GM19238 (cell line): ENCODE measurements around the gene ISG15.
A peak's percentile ranks its signal among the peaks of the same experiment; 100 is the strongest.
"Not testable (repeated sequence)": the region's sequence is repeated elsewhere in the genome, so short reads cannot be mapped to it uniquely, and the experiment has no call there.

Source experiments
- DNase-seq: peaks from one replicate; pipeline ENCODE4 v3.0.0; 2011; ENCODE audit warnings: low spot score; ENCODE audit not compliant: insufficient read length

The ISG15 gene

DNA sequence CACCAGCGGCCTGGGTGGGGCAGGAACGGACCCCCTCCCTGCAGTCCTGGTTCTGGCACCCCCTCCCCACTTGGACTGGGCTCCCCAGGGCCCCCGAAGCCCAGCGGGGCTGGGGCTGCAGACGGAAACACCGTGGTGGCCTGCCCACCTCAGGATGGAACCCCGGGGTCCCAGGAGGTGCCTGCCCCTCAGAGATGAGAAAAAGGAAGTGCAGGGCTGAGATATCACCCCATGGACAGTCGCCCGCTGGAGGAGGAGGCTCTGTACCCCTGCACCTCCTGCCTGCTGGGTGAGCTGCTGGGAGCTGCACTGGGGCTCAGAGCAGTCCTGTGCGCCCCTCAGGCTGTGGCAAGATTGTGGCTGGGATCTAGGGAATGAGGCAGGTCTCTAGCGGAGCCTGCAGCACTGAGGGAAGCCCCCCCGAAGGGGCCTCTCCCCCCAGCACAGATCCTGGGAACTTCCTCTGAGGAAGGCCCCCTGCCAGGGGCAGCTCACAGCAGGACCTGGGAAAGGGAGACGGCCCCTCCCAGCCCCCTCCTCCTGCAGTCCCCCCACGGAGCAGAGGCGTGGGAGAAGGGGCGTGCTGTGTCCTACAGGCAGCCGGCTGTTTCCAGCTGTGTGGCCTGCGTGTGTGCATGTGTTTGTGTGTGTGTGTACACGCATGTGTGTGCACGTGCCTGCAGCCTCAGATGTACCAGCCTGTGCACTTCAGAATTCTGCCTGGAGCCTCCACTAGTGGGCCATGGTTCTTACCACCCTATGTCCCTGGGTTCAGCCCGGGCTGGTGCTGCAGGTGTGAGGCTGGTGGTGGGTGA is 13.5 kb downstream of the ISG15 start:
- DNase-seq = no peak

DNA sequence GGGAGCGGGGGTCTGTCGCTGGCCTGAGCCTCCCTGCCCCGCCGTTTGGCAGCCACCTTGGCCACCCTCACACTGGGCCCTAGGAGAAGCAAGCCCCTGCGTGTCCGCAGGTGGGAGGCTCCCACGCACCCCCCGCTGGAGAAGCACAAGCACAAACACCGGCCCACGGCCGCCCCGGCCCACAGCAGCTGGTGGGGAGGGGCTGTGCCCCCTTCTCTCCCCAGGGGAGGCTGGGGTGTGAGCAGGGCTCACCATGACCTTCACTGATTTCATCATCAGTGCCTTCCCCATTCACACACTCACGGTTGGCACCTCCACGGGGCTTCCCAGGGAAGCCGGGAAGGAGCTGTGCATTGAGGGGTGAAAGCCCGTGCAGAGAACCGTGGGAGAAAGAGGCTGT is 14.5 kb downstream of the ISG15 start:
- DNase-seq = no peak

DNA sequence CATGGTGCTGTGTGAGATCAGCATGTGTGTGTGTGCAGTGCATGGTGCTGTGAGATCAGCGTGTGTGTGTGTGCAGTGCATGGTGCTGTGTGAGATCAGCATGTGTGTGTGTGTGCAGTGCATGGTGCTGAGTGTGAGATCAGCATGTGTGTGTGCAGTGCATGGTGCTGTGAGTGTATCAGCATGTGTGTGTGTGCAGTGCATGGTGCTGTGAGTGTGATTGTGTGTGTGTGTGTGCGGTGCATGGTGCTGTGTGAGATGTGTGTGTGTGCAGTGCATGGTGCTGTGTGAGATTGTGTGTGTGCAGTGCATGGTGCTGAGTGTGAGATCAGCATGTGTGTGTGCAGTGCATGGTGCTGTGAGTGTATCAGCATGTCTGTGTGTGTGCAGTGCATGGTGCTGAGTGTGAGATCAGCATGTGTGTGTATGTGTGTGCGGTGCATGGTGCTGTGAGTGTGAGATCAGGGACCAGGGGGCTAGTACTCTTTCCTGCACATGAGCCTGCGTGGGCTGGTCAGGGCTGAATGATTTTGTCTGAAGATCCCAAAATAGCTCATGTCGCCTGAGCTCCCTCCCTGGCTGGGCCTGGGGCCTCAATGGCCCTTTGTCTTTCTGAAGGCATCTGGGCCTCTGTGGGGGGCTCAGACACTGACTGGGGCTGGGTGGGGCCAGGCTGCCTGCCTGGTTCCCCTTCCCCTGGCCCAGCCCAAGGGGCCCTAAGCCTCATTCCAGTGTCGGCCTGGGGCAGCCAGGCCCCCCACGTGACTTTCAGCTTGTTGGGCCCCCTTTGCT is 17.8 kb downstream of the ISG15 start:
- DNase-seq = not testable (repeated sequence)

DNA sequence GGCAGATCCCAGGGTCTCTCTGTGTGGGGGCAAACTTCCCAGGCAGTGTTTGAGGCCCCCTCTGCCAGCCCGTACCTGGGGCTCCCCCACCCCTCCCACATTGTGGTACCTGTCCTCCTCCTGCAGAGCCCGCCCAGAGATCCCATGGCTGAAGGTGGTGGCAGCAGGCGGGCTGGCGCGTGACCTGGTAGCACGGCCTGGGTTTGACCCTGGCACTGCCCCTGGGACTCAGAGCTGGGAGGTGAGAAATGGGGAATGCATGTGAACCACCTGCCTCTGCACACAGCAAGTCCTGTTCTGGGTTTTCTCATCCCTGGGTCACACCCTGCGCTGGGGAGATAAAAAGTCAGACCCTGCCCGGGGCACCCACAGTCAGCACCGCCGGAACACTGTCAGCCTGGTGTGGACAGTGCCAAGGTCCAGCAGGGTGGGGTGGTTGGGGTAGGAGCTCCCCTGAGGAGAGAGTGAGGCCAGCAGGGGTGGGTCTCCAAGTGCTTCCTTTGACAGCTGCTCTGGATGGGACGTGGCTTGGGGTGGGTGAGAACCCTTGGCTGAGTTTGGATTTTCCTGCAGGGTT is 18.4 kb downstream of the ISG15 start:
- DNase-seq = no peak

DNA sequence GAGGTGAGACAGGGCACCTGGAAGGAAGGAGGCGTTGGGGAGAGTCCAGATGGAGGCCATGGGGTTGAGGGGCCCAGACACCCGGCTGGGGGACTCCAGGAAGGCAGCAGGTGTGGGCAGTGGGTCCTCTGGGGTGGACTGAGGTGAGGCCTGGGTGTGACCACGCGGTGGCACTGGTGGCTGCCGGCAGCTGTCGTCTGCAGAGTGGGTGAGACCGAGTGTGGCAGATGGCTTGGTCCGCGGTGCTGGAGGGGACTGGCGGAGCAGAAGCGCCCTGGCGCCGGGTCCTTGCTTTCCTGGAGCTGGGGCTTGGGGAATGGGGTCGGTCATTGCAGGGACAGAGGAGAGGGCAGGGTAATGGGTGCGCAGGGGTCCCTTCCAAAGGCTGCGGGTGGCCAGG is 19.1 kb downstream of the ISG15 start:
- no peak for DNase-seq

DNA sequence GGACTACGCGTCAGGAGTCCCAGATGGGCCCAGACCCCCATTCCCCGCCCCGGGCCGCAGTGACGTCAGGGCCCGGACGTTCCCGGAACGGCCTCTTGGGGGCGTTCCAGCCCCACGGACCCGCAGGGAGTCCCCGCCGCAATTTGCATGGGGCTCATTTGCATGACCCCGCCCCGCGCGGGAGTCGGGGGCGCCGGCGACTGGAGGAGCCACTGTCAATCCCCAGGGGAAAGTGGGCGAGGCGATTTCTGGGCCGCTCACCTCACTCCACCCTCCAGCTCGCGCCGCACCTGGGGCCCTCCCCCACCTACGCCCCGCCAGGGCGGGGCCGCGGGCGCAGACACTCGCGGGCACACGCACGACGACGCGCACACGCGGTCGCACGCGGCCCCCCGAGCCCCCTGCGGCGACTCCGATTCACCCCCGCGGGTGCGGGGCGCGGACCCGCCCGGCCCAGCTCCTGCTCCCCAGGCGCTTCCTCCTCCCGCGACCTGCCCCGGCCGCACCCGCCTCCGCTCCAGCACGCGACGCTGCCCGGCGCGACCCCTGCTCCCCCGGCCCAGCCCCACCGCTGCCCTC is 19.8 kb downstream of the ISG15 start:
- DNase-seq = peak; percentile 99

DNA sequence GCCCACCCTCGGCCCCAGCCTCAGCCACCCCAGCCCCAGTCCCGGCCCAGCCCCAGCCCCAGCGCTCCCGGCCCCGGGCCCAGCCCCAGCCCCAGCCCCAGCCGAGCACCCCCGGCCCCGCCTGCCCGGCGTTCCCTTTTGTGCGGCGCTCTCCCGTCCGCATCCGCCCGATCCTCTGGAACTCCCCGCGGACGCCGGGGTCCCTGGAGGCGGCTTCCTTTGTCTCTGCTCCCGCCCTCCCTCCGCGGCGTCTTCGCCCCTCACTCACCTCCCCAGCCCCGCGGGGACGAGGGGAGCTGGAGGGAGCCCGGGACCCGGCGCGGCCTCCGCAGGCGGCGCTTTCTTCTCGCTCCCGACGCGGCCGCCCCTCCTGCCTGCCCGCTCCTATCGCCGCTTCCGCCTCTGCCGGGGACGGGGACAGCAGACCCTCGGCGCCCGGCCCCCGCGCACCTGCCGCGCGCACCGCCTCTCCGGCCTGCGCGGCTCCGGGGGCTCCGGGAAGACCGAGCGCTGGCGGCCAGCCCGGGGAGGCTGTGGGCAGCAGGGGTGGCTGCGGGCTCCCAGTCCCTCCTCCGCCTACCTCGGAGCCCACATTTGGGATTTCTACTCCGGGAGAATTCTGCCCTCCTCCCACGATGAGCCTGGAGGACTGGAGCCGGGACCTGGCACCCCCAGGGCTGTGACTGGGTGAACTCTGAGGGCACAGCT is 20.6 kb downstream of the ISG15 start:
- DNase-seq = no peak

DNA sequence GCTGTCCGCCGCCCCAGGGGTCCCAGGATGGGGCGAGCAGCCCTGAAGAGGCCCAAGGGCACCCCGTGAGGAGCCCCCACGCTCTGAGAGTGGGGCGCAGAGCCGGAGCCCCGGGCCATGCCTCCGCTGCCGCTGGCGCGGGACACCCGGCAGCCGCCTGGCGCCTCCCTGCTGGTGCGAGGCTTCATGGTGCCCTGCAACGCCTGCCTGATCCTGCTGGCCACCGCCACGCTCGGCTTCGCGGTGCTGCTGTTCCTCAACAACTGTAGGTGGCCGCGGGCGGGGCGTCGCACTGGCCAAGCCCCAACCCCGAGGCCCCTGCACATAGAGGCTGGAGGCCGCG is 21.1 kb downstream of the ISG15 start:
- DNase-seq = no peak

DNA sequence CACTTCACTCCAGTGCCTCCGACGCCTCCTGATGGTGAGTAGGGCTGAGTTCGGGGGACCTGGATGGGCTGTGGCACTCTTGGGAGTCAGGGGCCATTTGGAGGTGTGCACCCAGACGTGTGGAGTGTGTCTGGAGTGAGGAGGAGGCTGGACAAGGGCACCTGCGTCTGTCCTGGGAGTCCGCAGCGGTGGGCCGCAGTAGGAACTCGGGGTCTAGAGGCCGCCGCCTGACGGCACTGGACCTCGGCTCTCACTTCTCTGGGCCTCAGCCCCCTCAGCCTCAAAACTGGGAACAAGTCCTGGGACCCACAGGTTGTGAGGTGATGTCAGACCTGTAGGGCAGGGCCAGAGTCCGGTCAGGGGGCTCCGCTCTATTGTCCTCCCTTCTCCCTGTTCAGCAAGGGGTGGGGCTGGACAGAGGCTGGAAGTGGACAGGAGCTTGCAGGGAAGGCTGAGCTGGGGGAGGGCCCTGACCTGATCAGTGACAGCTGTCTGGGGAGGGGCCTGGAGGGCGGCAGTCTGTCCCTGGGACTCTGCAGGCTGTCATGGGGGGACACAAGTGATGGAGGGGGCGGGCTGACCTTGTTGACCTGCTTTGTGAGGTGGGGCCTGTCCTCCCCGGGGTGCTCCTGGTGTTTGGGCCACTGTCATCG is 22.1 kb downstream of the ISG15 start:
- DNase-seq = no peak

DNA sequence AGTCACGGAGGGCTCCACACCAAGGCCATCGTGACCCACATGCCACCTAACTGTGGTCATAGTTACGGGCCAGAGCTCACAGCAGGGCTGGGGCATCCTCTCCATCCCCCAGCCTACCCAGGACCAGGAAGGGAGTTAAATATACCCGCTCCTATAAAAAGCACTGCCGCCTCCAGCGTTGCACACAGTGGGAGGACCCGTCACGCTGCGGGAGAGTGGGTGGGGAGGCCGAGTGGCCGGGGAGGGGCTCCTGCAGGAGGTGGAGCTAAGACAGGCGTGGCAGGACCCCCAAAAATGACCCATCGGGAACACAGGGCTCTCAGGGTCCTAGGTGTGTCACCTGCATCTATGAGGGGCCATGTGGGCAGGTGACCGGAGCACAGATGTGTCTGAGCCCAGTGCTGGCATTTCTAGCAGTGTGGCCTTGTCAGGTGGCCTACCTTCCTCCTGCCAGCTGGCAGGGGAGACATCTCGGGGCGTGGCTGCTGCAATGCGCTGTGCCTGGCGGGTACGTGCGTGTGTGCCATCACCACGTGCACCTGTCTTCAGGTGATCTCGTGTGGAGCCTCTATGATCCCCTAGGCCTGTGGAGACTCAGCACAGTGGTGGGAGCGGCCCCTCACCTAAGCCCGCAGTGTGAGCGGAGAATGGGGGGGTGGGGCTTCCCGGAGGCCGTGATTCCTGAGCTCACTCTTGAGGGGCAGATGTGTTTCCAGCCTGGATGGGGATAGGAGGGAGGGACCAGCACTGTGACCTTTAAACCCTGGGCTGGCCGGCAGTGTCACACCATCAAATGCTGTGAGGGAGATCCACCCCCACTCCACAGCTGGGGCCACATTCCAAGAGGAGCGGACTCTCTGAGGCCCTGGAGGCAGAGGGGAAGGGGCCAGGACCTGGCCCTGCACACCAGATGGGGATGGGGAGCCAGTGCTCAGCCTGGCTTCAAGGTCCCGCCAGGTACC is 24.4 kb downstream of the ISG15 start:
- no peak for DNase-seq

DNA sequence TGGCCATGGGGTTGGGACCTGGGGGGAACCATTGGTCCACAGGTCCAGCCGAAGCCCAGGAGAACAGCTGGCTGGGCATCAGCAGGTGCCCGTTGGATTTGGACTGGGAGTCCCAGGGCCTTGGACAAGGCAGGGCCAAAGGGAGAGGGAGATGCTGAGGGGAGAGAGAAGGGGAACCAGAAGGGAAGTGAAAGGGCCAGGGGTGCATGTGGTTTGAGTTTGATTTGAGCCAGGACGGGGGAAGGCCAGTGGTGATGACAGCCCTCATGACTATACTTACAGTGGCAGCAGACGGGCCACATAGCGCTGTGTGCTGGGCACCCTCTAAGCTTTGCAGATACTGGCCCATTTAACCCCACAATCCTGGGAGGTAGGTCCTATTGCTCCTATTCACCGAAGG is 25.4 kb downstream of the ISG15 start:
- no peak for DNase-seq

DNA sequence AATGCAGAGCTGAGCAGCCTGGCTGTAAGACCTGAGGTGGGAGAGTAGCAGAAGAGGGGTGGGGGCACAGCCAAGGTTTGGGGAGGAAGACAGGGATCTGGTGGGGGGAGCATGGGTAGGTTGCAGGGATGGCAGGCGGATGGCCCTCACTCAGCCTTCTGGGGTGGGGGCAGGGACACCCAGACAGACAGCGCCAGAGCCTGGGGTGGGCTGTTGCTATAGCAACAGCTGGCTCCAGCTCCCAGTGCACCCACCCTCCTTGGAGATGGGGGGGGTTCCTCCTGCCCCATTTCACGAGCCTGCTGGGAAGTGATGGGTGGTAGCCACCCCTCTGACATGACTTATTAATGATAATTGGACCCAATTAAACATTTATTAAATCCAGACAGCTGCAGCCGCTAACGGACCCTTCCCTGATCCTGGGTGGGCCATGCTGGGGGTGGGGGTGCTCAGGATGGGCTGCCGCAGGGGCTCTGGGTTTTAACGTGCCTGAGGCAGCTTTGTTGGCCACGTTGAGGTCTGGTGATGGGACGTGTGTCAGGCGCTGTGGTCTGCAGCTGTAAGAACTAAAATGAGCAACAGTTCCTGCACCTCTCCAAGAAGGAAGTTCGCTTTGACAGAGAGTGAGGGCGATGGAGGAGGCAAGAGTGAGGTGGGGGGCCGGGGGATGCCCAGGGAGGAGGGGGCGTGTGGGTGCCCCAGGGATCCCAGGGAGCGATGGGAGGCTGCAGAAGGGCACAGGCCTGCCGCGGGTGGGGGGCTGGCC is 26.0 kb downstream of the ISG15 start:
- DNase-seq = no peak

DNA sequence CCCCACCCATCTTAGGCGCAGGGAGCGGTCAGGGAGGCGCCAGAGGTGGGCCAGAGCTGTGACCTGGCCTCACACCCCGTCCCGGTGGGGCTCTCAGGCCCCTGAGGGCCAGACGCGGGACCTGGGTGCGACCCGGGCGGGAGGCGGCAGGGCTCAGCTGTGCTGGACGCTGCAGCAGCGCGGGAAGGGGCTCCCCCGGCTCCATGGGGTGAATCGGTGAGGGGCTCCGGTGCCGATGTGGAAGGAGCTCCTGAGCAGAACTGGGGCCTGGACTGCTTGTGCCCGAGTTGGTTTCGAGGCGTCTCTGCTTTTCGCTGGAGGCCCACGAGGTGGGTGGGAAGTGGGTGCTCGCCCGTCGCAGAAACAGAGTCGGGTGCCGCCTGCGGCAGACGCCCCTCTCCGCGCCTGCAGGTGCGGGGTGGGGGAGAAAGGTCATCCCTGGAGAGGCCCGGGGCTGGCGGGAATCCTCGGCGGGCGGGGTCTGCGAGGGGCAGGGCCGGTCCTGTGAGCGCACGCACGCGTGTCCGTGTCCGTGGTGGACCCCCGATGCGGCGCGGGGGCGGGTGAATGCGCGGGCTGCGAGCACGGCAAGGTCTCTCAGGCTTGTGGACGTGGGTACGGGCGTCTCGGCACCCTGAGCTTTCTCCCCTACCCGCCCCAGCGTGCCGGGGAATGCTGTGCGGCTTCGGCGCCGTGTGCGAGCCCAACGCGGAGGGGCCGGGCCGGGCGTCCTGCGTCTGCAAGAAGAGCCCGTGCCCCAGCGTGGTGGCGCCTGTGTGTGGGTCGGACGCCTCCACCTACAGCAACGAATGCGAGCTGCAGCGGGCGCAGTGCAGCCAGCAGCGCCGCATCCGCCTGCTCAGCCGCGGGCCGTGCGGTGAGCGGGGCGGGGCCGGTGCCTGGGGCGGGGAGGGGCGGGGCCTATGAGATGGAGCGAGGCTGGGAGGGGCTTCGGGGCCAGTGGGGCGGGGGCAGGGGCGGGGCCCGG is 27.0 kb downstream of the ISG15 start:
- peak; percentile 99 for DNase-seq

DNA sequence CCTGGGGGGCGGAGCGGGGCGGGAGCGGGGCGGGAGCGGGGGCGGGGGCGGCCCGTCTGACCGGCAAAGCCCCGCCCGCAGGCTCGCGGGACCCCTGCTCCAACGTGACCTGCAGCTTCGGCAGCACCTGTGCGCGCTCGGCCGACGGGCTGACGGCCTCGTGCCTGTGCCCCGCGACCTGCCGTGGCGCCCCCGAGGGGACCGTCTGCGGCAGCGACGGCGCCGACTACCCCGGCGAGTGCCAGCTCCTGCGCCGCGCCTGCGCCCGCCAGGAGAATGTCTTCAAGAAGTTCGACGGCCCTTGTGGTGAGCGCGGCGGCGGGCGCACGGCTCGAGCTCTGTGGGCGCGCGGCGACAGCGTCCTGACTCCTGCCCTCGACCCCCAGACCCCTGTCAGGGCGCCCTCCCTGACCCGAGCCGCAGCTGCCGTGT is 27.8 kb downstream of the ISG15 start:
- no peak for DNase-seq

DNA sequence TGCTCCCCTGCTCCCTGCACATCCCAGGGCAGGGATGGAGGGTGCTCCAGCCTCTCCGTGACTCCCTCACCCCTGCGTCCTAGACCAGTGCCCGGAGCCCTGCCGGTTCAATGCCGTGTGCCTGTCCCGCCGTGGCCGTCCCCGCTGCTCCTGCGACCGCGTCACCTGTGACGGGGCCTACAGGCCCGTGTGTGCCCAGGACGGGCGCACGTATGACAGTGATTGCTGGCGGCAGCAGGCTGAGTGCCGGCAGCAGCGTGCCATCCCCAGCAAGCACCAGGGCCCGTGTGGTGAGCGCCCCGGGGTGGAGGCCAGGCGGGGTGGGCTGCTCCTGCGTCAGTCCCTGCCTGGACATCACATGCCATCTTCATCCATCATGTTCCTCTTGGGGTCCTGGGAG is 28.6 kb downstream of the ISG15 start:
- no peak for DNase-seq

DNA sequence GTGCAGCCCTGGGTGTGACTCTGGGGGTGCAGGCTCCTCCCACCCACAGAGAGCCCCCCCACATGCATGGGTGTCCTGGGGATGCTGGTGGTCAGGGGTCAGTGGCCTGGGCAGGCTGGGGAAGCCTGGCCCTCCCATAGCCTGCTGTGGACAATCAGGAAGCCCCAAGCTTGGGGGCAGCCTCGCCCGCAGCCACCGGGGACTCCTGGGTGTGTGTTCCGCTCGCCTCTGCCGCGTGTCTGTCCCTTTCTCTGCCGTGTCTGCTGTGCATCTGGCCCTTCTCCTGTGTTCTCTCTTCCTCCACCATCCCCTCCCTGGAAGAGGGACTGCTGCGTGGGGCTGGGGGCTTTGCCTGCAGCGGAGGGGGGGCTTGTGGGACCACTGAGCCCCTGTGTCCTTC is 29.5 kb downstream of the ISG15 start:
- no peak for DNase-seq

DNA sequence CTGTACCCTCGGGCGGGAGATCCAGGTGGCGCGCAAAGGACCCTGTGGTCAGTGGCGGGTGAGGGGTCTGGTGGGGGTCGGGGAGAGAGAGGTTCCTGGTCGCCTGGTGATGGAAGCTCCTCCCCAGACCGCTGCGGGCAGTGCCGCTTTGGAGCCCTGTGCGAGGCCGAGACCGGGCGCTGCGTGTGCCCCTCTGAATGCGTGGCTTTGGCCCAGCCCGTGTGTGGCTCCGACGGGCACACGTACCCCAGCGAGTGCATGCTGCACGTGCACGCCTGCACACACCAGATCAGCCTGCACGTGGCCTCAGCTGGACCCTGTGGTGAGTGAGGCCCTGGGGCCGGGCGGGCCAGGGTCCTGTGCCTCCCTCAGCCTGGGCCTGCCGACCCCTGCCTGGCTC is 30.1 kb downstream of the ISG15 start:
- DNase-seq = no peak

DNA sequence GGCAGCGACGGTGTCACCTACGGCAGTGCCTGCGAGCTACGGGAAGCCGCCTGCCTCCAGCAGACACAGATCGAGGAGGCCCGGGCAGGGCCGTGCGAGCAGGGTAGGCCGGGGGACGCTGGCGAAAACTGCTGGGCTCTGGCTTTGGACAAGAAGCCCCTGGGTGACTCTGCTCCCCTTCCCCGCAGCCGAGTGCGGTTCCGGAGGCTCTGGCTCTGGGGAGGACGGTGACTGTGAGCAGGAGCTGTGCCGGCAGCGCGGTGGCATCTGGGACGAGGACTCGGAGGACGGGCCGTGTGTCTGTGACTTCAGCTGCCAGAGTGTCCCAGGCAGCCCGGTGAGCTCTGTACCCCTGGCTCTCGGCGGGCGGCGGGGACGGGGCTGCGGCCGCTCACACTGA is 30.6 kb downstream of the ISG15 start:
- DNase-seq = no peak
